GM21825 (cell line): ENCODE data around the gene DNMT1.

Experiments used
- ATAC-seq: cut with Tn5 transposase; IDR thresholded peaks from one replicate; pipeline ENCODE4 v1.9.1; 2021; ENCODE audit warnings: mild to moderate bottlenecking, moderate library complexity; ENCODE audit not compliant: unreplicated experiment

DNMT1 gene

GRCh38 chr19:10115392-10116084 lies 79.2 kb downstream of the DNMT1 start:
- ATAC-seq: no peak

DNA sequence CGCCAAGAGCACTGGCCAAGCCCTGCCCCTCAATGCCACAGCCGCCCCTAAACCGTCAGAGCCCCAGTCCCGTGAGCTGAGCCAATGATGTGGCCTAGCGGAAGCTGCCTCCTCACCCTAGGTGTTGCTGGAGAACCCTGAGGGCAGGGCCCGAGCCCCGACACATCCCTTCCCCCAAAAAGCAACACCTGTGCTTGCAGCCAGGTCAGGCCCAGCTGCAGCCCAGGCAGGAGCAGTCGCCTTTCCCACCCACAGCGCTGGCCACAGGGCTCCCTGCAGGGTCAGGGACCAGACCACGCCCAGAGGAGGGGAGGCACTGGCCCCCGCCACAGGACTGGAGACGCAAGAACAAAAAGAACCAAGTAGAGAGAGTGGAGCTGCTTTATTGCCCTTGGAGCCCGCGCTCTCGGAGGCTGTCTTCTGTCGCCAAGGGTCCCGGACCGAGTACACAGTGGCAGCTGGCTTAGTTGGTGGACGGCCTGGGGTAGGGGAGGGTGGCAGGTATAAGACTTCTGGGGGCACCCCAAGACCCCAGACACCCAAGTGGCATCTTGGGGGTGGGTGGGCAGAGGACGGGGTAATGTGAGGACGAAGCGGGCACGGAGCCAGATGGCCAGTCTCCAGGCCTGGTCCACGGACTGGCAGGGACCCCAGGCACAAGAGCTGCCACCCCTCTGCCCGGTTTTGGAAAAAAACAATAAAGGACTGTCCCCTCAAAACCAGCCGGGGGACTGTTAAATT lies 79.9 kb downstream of the DNMT1 start:
- ATAC-seq: no peak

GRCh38 chr19:10113964-10114650 lies 80.6 kb downstream of the DNMT1 start:
- no peak for ATAC-seq

DNA sequence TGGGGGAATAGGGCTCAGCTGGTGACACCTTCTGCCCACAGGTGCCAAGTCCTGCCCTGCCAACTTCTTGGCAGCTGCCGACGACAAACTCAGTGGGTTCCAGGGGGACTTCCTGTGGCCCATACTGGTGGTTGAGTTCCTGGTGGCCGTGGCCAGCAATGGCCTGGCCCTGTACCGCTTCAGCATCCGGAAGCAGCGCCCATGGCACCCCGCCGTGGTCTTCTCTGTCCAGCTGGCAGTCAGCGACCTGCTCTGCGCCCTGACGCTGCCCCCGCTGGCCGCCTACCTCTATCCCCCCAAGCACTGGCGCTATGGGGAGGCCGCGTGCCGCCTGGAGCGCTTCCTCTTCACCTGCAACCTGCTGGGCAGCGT lies 81.2 kb downstream of the DNMT1 start:
- ATAC-seq: no peak

DNA sequence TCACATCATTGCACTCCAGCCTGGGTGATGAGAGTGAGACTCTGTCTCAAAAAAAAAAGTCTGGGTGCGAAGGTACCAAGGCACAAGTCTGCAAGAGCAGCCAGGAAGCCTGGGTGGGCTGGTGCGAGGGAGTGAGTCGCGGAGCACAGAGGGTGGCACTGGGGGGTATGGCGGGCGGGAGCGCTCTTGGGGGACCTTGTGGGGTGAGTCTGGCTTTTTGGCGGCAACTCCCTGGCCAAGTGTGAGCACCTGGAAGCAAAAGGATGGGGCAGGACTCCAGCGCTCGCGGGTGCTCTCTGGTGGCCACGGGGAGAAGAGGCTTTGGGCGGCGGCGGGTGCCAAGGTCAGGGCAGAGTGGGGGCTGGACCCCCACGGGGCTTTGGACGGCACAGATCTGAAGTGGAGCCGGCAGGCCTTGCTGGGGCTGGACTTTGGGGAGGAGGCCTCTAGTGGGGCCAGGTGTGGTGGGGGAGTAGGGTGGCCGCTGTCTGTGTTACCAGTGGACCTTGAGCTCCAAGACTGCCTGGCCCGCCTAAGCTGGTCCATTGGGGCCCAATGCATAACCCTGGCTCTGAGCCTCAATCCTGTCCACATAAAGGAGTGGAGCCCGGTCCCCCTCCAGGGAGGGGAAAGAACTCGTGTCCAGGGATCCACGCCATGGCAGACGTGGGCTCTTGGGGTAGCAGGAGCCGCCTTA lies 81.7 kb downstream of the DNMT1 start:
- no peak for ATAC-seq

GRCh38 chr19:10112037-10112761 lies 82.6 kb downstream of the DNMT1 start:
- no peak for ATAC-seq

GRCh38 chr19:10111405-10111811 lies 83.3 kb downstream of the DNMT1 start, which contains the start of gene P2RY11:
P2RY11 (plus strand) TSS chr19:10111693; CDS start chr19:10111722, 29 bp downstream.
- no peak for ATAC-seq

GRCh38 chr19:10110972-10111317 lies 83.8 kb downstream of the DNMT1 start:
- no peak for ATAC-seq

DNA sequence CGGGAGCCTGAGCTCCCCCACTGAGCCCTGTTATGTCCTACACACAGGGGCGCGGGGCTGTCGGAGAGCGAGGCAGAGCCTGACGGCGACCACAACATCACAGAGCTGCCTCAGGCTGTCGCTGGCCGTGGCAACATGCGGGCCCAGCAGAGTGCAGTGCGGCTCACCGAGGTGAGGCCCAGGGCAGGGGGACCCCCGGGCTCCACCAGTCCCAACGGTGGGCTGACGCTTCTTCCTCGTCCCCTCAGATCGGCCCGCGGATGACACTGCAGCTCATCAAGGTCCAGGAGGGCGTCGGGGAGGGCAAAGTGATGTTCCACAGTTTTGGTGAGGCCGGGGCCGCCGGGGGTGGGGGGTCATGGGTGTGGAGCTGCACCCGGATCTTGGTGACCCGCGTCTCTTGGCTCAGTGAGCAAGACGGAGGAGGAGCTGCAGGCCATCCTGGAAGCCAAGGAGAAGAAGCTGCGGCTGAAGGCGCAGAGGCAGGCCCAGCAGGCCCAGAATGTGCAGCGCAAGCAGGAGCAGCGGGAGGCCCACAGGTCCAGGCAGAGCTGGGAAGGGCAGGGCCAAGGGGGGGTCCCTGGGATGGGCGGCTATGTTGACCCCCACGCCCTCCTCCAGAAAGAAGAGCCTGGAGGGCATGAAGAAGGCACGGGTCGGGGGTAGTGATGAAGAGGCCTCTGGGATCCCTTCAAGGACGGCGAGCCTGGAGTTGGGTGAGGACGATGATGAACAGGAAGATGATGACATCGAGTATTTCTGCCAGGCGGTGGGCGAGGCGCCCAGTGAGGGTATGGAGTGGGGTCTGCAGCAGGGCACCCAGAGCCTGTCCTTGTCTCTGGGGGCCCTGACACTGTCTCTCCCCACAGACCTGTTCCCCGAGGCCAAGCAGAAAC lies 84.4 kb downstream of the DNMT1 start:
- no peak for ATAC-seq

- ATAC-seq: no peak
These were observed 85.2 kb downstream of the DNMT1 start for GRCh38 chr19:10109528-10109927.

DNA sequence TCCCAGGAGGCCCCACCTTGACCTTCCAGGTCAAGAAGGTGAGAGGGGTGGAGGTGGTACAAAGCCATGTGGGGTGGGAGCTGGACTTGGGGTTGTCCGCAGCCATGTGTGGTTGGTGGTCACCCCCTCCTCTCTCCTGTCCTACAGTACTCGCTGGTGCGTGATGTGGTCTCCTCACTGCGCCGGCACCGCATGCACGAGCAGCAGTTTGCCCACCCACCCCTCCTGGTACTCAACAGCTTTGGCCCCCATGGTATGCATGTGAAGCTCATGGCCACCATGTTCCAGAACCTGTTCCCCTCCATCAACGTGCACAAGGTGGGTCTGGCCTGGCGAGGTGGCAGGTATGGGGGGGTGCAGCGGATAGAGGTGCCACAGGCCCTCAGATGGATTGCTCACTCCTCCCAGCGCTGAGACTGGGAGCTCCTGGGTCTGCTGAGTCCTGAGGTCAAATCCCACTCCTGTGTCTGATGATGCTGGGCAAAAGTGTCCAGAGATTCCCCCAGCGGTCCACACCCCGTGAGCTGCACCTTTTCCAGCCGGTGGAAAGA lies 86.9 kb downstream of the DNMT1 start:
- no peak for ATAC-seq

DNA sequence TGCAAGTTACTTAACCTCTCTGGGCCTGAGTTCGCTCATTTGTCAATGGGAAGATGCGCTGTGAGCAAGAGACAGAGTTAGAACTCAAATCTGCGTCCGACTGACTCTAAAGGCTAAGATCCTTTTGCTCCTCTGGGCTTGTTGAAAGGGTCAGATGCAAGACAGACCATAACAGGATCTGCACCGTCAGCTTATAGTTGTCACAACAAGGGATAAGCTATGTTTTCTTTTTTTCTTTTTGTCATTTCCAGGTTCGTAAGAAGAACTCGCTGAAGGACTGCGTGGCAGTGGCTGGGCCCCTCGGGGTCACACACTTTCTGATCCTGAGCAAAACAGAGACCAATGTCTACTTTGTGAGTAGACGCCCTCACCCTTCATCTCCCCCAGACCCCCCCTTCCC lies 87.5 kb downstream of the DNMT1 start:
- ATAC-seq: no peak

DNA sequence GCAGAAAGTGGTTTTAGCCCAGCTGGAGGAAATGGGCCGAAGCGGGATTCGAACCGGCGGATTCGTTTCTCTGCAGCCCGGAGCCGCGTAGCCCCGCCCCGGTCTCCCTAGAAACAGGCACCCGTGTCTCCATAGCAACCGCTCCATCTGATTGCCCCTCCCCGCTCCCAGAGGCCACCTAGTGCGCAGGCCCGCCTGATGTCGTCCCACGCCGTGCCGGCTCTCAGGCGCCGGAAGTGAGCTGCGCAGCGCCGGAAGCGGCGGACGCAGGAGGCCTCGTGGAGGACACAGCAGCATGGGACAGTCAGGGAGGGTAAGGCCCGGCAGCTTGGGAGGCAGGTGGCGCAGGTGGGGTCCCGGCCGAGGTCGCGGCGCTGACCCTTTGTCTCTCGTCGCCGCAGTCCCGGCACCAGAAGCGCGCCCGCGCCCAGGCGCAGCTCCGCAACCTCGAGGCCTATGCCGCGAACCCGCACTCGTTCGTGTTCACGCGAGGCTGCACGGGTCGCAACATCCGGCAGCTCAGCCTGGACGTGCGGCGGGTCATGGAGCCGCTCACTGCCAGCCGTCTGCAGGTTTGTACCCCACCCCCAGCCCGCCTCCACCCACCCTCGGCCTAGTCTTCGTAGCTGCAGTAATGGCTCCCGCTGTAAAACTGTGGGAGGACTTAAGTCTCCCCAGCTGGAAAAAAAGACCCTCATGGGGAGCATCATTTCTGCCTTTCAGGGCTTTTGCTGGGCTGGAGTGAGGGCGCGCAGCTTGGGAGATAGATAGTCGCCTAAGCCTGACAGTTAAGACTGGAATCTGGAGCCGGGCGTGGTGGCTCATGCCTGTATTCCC lies 88.4 kb downstream of the DNMT1 start, which contains the start of gene PPAN:
Gene PPAN (plus strand): TSS at position 263 of the 837 bp plus-strand sequence. CDS start 33 bp downstream, at position 296.
- ATAC-seq: peak; percentile 49

GRCh38 chr19:10105509-10106099 lies 89.1 kb downstream of the DNMT1 start:
- ATAC-seq: peak; percentile 25

GRCh38 chr19:10104665-10105508 lies 89.9 kb downstream of the DNMT1 start:
- peak; percentile 39 for ATAC-seq

- ATAC-seq: no peak
These were observed 90.6 kb downstream of the DNMT1 start for GRCh38 chr19:10104130-10104513.

DNA sequence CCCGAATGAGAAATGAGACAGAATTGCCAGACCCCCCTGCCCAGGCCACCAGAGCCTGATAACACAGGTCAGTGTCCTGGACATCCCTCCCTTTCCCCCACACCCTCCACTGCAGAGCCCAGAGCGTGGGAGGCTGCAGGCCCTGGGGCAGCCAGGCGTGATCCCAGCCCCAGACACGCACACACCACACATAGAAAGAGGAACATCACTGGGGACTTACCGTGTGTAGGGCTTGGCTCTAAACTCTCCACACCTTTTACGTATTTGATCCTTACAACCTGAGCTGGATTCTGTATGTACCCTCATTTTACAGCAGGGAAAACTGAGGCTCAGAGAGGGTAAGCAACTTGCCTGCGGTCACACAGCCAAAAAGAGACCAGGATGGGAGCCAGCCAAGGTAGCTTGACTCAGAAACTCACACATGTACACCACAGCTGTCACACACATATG lies 91.9 kb downstream of the DNMT1 start:
- no peak for ATAC-seq
